H1 (cell line): ENCODE measurements around the gene METTL22. TPM values are rescaled to one million over a fixed set of nuclear protein-coding genes. Genes with fewer than 3 reads are reported as not detected.

Experiments
- CHD1 ChIP-seq: IDR thresholded peaks from 2 replicates; pipeline ENCODE4 v1.6.1; 2012; ENCODE audit warnings: low read depth, low read length, improper control_type of control experiment
- CHD2 ChIP-seq: IDR thresholded peaks from 2 replicates; pipeline ENCODE4 v1.6.1; 2012; ENCODE audit warnings: low read length, improper control_type of control experiment
- CHD7 ChIP-seq: fragments of 300-600 bp; sonication (generic); IDR thresholded peaks from 2 replicates; pipeline ENCODE4 v1.7.1; 2012; ENCODE audit warnings: low read length, moderate library complexity, mild to moderate bottlenecking, inconsistent platforms; ENCODE audit not compliant: insufficient replicate concordance
- EP300 ChIP-seq, 2 experiments: IDR thresholded peaks; 1 replicate in 1 of 2; 2 replicates in 1 of 2; pipeline ENCODE4 v1.6.1; 2011 to 2012; ENCODE audit warnings: low read depth in 2 of 2, low read length in 2 of 2, mild to moderate bottlenecking in 2 of 2, borderline replicate concordance in 1 of 2, inconsistent platforms in 1 of 2, moderate library complexity in 1 of 2
- FOSL1 ChIP-seq: IDR thresholded peaks from 2 replicates; pipeline ENCODE4 v1.6.1; 2011; ENCODE audit warnings: mild to moderate bottlenecking, low read depth, low read length, moderate library complexity; ENCODE audit not compliant: insufficient read depth
- JUND ChIP-seq: IDR thresholded peaks from 2 replicates; pipeline ENCODE4 v1.6.1; 2011; ENCODE audit warnings: mild to moderate bottlenecking, improper control_type of control experiment, low read length
- NRF1 ChIP-seq: IDR thresholded peaks from 2 replicates; pipeline ENCODE4 v1.6.1; 2011; ENCODE audit warnings: mild to moderate bottlenecking, low read depth, low read length, improper control_type of control experiment
- POLR2A ChIP-seq, 2 experiments: IDR thresholded peaks; 1 replicate in 1 of 2; 2 replicates in 1 of 2; pipeline ENCODE4 v1.6.1; 2011; ENCODE audit warnings: low read depth in 2 of 2, low read length in 2 of 2, mild to moderate bottlenecking in 2 of 2; ENCODE audit errors: control extremely low read depth in 1 of 2
- POLR2AphosphoS5 ChIP-seq: IDR thresholded peaks from 2 replicates; pipeline ENCODE4 v1.6.1; 2011; ENCODE audit warnings: low read depth, low read length
- RXRA ChIP-seq: IDR thresholded peaks from 2 replicates; pipeline ENCODE4 v1.6.1; 2011; ENCODE audit warnings: low read depth, mild to moderate bottlenecking, low read length, moderate library complexity; ENCODE audit not compliant: insufficient read depth
- SUZ12 ChIP-seq: fragments of 200-600 bp; sonication (generic); IDR thresholded peaks from 2 replicates; pipeline ENCODE4 v1.6.1; 2012; ENCODE audit warnings: mild to moderate bottlenecking, inconsistent platforms, low read length, moderate library complexity, mixed read lengths
- TAF1 ChIP-seq: IDR thresholded peaks from 2 replicates; pipeline ENCODE4 v1.6.1; 2011; ENCODE audit warnings: mild to moderate bottlenecking, low read depth, low read length
- TAF7 ChIP-seq: optimal IDR thresholded peaks from 2 replicates; pipeline ENCODE3; 2011; ENCODE audit warnings: low read depth, mild to moderate bottlenecking, inconsistent platforms, low read length, moderate library complexity, borderline replicate concordance
- polyA plus RNA-seq, 7 experiments: library from polyadenylated mRNA; depleted of rRNA in 3 of 7; stranded (reverse) in 5 of 7; unstranded in 2 of 7; fragments of >200 nt in 5 of 7; fragments of 200-250 nt in 2 of 7; gene quantifications; 1 replicate in 5 of 7; 2 replicates in 1 of 7; 4 replicates in 1 of 7; pipeline versions ENCODE4 v1.2.1 to v1.2.3, GENCODE V29; 2011 to 2013; ENCODE audit warnings: missing spikeins in 2 of 7, mixed read lengths in 2 of 7
- total RNA-seq: library from RNA; stranded (reverse); fragmentation: NEBNext Ultra II Directional; extraction: Animal tissue kit (Norgen Biotek cat#: 25700); gene quantifications from 2 replicates; pipeline ENCODE4 v1.2.1, GENCODE V29; 2021

Gene METTL22
- total and polyA plus RNA-seq, 2 of the 8 experiments (the other 6 are each of a cell fraction or from before 2014, with no cell fraction given), result 56.7 to 85.2 TPM

- no peak for TF ChIP-seq CHD7
- TF ChIP-seq POLR2AphosphoS5, result no peak
- no peak for TF ChIP-seq NRF1
- TF ChIP-seq CHD2, result no peak
- TF ChIP-seq JUND, result peak; percentile 40; the same call in 1 of the 2 replicates
- no peak for TF ChIP-seq SUZ12
- TF ChIP-seq CHD1, result no peak
- no peak for TF ChIP-seq POLR2A (IDR thresholded peaks at IDR 0.05; ENCODE audit: control extremely low read depth in 1 of 2, low read depth in 2 of 2, low read length in 2 of 2)
- TF ChIP-seq RXRA, result no peak
- no peak for TF ChIP-seq TAF7
- TF ChIP-seq TAF1, result no peak
- no peak for TF ChIP-seq EP300 (IDR thresholded peaks at IDR 0.05; ENCODE audit: borderline replicate concordance in 1 of 2, low read depth in 2 of 2, low read length in 2 of 2)
- TF ChIP-seq FOSL1, result no peak
Observed at GRCh38 chr16:8660841-8661301, 39.4 kb downstream of the METTL22 start (continued).
